Measurements from ENCODE around the gene TKTL2. TPM values are rescaled to one million over a fixed set of nuclear protein-coding genes. Genes with fewer than 3 reads are reported as not detected.

Gene TKTL2
- total RNA-seq = under 1 TPM in 2 of 3 donors, not detected in 1; 0.12 to 0.22 TPM
- long read RNA-seq, donor 1 = 0 reads
- long read RNA-seq, donor 2 = 0 reads

DNA sequence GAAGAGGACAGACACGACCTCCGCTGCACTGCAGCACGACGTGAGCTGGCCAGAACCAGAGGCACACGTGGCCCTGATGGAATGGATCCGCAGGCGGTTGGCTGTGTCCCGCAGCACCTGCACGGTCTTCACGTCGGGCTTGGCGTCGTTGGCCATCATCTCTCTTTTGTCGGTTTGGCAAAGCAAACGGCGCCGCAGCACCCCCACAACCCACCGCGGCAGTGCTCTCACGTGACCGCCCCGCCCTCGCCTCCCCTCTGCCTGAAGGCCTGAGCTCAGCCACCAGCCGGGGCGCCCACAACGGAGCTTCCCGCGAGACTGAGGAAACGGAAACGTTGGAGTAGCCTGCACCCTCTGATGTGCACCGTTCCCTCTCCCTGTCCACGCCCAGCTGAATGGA lies at the start of gene TKTL2:
Gene TKTL2, minus strand, starts transcription at position 179 of the 400 bp plus-strand sequence. Its CDS starts 20 bp downstream, at position 159.
- no peaks in the 10 kb centered on the region for H3K9me3 ChIP-seq
- TF ChIP-seq, protein P1, sequence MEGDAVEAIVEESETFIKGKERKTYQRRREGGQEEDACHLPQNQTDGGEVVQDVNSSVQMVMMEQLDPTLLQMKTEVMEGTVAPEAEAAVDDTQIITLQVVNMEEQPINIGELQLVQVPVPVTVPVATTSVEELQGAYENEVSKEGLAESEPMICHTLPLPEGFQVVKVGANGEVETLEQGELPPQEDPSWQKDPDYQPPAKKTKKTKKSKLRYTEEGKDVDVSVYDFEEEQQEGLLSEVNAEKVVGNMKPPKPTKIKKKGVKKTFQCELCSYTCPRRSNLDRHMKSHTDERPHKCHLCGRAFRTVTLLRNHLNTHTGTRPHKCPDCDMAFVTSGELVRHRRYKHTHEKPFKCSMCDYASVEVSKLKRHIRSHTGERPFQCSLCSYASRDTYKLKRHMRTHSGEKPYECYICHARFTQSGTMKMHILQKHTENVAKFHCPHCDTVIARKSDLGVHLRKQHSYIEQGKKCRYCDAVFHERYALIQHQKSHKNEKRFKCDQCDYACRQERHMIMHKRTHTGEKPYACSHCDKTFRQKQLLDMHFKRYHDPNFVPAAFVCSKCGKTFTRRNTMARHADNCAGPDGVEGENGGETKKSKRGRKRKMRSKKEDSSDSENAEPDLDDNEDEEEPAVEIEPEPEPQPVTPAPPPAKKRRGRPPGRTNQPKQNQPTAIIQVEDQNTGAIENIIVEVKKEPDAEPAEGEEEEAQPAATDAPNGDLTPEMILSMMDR (IDR thresholded peaks at IDR 0.05) = no peak
- intact Hi-C loops (cut with DNase I, micrococcal nuclease) = no loop called here
- ATAC-seq (no peak), DNase-seq (no peak)
- H3K4me3 ChIP-seq = no peak within 1 kb of the TSS
- no peaks in the 10 kb centered on the region for H3K4me1 ChIP-seq (ENCODE audit: low read depth)
- no peaks in the 10 kb centered on the region for H3K36me3 ChIP-seq (ENCODE audit: low read depth)

DNA sequence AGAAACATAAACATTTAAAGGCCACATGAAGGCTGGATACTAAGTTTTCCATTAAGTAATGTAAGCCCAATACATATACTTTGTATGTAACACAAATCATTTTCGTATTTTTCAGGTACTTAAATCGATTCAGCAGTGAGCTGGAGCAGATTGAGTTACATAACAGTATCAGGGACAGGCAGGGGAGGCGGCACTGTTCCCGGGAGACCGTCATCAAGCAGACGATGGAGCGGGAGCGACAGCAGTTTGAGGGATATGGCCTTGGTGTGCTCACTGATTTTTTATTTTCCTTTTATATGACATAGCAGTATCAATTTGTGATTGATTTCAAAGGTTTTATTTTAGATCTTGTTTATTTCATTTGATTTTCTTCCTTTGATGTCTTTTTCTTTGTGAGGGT lies 41.6 kb upstream of the TKTL2 start:
- intact Hi-C loops (cut with DNase I, micrococcal nuclease) = no loop called here
- no peak for ATAC-seq
- Histone ChIP-seq H3K36me3 (ENCODE audit: low read depth) (no peaks in the 10 kb centered on the region), H3K9me3 (no peaks in the 10 kb centered on the region), H3K4me3 (no peak overlapping the region), H3K4me1 (ENCODE audit: low read depth) (no peaks in the 10 kb centered on the region)
- no peak for DNase-seq
- TF ChIP-seq, protein P1 (IDR thresholded peaks at IDR 0.05) = no peak

GRCh38 chr4:163505374-163505773 lies 31.8 kb upstream of the TKTL2 start:
- Histone ChIP-seq H3K36me3 (ENCODE audit: low read depth) (no peaks in the 10 kb centered on the region), H3K4me3 (no peak overlapping the region), H3K4me1 (ENCODE audit: low read depth) (peaks cover 5% of the 10 kb centered on the region), H3K9me3 (no peaks in the 10 kb centered on the region)
- DNase-seq (no peak), ATAC-seq (no peak)
- TF ChIP-seq, protein P1 (IDR thresholded peaks at IDR 0.05) = no peak
- intact Hi-C loops (cut with DNase I, micrococcal nuclease) = no loop called here

GRCh38 chr4:163500586-163500985 lies 27.0 kb upstream of the TKTL2 start:
- DNase-seq = no peak
- H3K4me1 ChIP-seq (ENCODE audit: low read depth) = peaks cover 5% of the 10 kb centered on the region
- H3K36me3 ChIP-seq (ENCODE audit: low read depth) = no peaks in the 10 kb centered on the region
- TF ChIP-seq, protein P1 (IDR thresholded peaks at IDR 0.05) = no peak
- ATAC-seq = no peak
- intact Hi-C loops (cut with DNase I, micrococcal nuclease) = no loop called here
- H3K4me3 ChIP-seq = no peak overlapping the region
- H3K9me3 ChIP-seq = no peaks in the 10 kb centered on the region

GRCh38 chr4:163495900-163496299 lies 22.3 kb upstream of the TKTL2 start:
- ATAC-seq (no peak), DNase-seq (no peak)
- H3K4me1 ChIP-seq (ENCODE audit: low read depth) = peaks cover 4% of the 10 kb centered on the region
- intact Hi-C loops (cut with DNase I, micrococcal nuclease) = no loop called here
- no peak overlapping the region for H3K4me3 ChIP-seq
- no peaks in the 10 kb centered on the region for H3K36me3 ChIP-seq (ENCODE audit: low read depth)
- TF ChIP-seq, protein P1 (IDR thresholded peaks at IDR 0.05) = no peak
- H3K9me3 ChIP-seq = no peaks in the 10 kb centered on the region
